Retinal pigment epithelial cell (primary cell): ENCODE data around the gene ECPAS.

Experiments
- DNase-seq: peaks from one replicate; pipeline ENCODE4 v3.0.0-alpha.2; 2010; ENCODE audit warnings: low read depth
- H3K4me3 ChIP-seq: 2 replicates; pipeline ENCODE4 v1.5.1; 2011; ENCODE audit warnings: mild to moderate bottlenecking, low read length, control low read depth, moderate library complexity
- CTCF ChIP-seq: conservative IDR thresholded peaks from 2 replicates; pipeline ENCODE4 v1.5.1; 2011; ENCODE audit warnings: low read depth, low read length, control low read depth, inconsistent platforms

ECPAS gene

GRCh38 chr9:111375817-111376564, 108.2 kb downstream of the ECPAS start:
- no peak overlapping the region for H3K4me3 ChIP-seq
- TF ChIP-seq CTCF: no peak
- no peak for DNase-seq

GRCh38 chr9:111375062-111375461, 109.1 kb downstream of the ECPAS start:
- no peak overlapping the region for H3K4me3 ChIP-seq
- no peak for TF ChIP-seq CTCF
- DNase-seq: no peak

- DNase-seq: no peak
- TF ChIP-seq CTCF: no peak
- no peak overlapping the region for H3K4me3 ChIP-seq
These were observed 111.9 kb downstream of the ECPAS start for GRCh38 chr9:111372297-111372696.

- H3K4me3 ChIP-seq: no peak overlapping the region
- no peak for DNase-seq
- TF ChIP-seq CTCF: no peak
These were observed 117.2 kb downstream of the ECPAS start for GRCh38 chr9:111366978-111367377.

GRCh38 chr9:111362526-111362925, 121.7 kb downstream of the ECPAS start:
- TF ChIP-seq CTCF: no peak
- H3K4me3 ChIP-seq: no peak overlapping the region
- DNase-seq: no peak

GRCh38 chr9:111360881-111361280, 123.3 kb downstream of the ECPAS start:
- DNase-seq: no peak
- H3K4me3 ChIP-seq: no peak overlapping the region
- TF ChIP-seq CTCF: no peak

GRCh38 chr9:111356481-111357244, 127.5 kb downstream of the ECPAS start:
- DNase-seq: peak; percentile 44
- TF ChIP-seq CTCF: no peak
- H3K4me3 ChIP-seq: no peak overlapping the region
